Uterus (tissue), 4 donors: ENCODE measurements around the gene ANKLE1. TPM values are rescaled to one million over a fixed set of nuclear protein-coding genes. Genes with fewer than 3 reads are reported as not detected.

Experiments used
- DNase-seq, 2 donors: peaks; one replicate each; pipeline ENCODE4 v3.0.0-alpha.2; 2019 to 2020
- H3K27ac ChIP-seq, 2 donors: fragments of 200-600 bp; sonication (generic); 1 replicate in 1 of 2; 2 replicates in 1 of 2; pipeline ENCODE4 v1.5.1; 2016 to 2018
- H3K27me3 ChIP-seq, 2 donors: fragments of 200-600 bp; sonication (generic); one replicate each; pipeline ENCODE4 v1.5.1; 2018 to 2019; ENCODE audit warnings: control low read depth in 1 of 2
- H3K36me3 ChIP-seq, 2 donors: fragments of 200-600 bp; sonication (generic); one replicate each; pipeline ENCODE4 v1.5.1; 2019; ENCODE audit warnings: control low read depth in 1 of 2
- H3K4me1 ChIP-seq, 2 donors: fragments of 200-600 bp; sonication (generic); one replicate each; pipeline ENCODE4 v1.5.1; 2018 to 2019; ENCODE audit warnings: control low read depth in 1 of 2
- H3K4me3 ChIP-seq, 2 donors: fragments of 200-600 bp; sonication (generic); 1 replicate in 1 of 2; 2 replicates in 1 of 2; pipeline ENCODE4 v1.5.1; 2018 to 2019; ENCODE audit warnings: mild to moderate bottlenecking in 1 of 2
- H3K9me3 ChIP-seq, 2 donors: fragments of 200-600 bp; sonication (generic); one replicate each; pipeline ENCODE4 v1.5.1; 2019; ENCODE audit warnings: control low read depth in 1 of 2
- CTCF ChIP-seq, 4 experiments: fragments of 200-600 bp in 2 of 4; fragments of 450-650 bp in 2 of 4; sonication (generic) in 2 of 4; IDR thresholded peaks; one replicate each; pipeline ENCODE4 v1.5.1; 2016 to 2019; ENCODE audit warnings: antibody characterized with exemption in 4 of 4, mild to moderate bottlenecking in 2 of 4, moderate library complexity in 1 of 4
- POLR2A ChIP-seq, 2 donors: fragments of 450-650 bp; IDR thresholded peaks; one replicate each; pipeline ENCODE4 v1.6.1; 2016; ENCODE audit warnings: antibody characterized with exemption in 2 of 2, mild to moderate bottlenecking in 1 of 2, moderate library complexity in 1 of 2
- intact Hi-C: fragments of 100-400 bp; cut with DNase I; formaldehyde crosslinking; loops from one replicate; pipeline ENCODE4 v1.15.1; 2023; ENCODE audit warnings: low total_unique reads
- total RNA-seq, 4 donors: library from RNA; depleted of rRNA in 3 of 4; stranded (reverse); fragments of >200 nt in 3 of 4; gene quantifications; one replicate each; pipeline versions ENCODE4 v1.1.0 to v1.2.4, GENCODE V29; 2014 to 2023
- donor health status: DM: yes; HTN: yes; CAD: no.

ANKLE1 gene
- total RNA-seq, 4 donors from 2014 or later = 1.6 to 2.4 TPM; not detected in 2

- peak overlapping the region; percentile 6 to 44 for H3K4me3 ChIP-seq
- no peak for DNase-seq
- H3K9me3 ChIP-seq = no peaks in the 10 kb centered on the region
- peak overlapping the region; percentile 51 to 81 for H3K27ac ChIP-seq
- intact Hi-C loops = no loop called here
- H3K4me1 ChIP-seq = peaks cover 5 to 13% of the 10 kb centered on the region in 2 donors
- TF ChIP-seq POLR2A (IDR thresholded peaks at IDR 0.05) (no peak), CTCF (IDR thresholded peaks at IDR 0.05) (no peak)
- H3K27me3 ChIP-seq = no peaks in the 10 kb centered on the region
- no peaks in the 10 kb centered on the region for H3K36me3 ChIP-seq
Measured at GRCh38 chr19:17235971-17236777, 45.5 kb upstream of the ANKLE1 start.

DNA sequence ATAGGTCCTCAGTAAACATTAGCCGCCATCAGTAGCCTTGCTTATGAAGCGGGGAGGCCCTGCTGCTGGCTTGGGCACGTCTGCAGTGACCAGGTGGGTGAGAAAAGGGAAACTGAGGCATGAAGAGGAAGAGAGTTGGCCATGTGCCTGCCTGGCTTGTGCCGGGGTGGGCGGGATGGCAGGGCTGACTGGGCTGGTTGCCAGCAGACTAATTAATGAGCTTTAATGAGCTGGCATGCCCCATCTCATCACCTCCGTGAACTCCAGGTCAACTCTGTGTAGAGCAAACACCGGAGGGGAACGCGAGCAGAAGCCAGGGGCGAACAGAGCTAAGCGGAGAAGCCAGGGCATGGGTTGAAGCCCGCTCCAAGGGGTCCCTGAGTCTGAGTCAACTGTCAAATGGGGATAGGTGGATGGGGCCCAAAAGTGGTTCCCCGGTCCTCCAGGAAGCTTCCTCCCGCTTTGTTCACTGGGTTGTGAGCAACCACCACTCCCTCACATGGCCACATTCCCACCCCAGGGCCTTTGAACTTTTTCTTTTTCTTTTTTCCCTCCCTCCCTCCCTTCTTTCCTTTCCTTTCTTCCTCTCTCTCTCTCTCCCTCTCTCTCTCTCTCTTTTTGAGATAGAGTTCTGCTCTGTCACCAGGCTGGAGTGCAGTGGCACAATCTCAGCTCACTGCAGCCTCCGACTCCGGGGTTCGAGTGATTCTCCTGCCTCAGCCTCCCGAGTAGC, 44.7 kb upstream of the ANKLE1 start:
- no peaks in the 10 kb centered on the region for H3K9me3 ChIP-seq
- no peak overlapping the region for H3K4me3 ChIP-seq
- H3K27ac ChIP-seq = peak overlapping the region; percentile 51 to 81
- no peaks in the 10 kb centered on the region for H3K36me3 ChIP-seq
- peaks cover 5 to 13% of the 10 kb centered on the region in 2 donors for H3K4me1 ChIP-seq
- intact Hi-C loops = no loop called here
- no peaks in the 10 kb centered on the region for H3K27me3 ChIP-seq
- no peak for TF ChIP-seq CTCF (IDR thresholded peaks at IDR 0.05)
- no peak for TF ChIP-seq POLR2A (IDR thresholded peaks at IDR 0.05)
- no peak for DNase-seq

DNA sequence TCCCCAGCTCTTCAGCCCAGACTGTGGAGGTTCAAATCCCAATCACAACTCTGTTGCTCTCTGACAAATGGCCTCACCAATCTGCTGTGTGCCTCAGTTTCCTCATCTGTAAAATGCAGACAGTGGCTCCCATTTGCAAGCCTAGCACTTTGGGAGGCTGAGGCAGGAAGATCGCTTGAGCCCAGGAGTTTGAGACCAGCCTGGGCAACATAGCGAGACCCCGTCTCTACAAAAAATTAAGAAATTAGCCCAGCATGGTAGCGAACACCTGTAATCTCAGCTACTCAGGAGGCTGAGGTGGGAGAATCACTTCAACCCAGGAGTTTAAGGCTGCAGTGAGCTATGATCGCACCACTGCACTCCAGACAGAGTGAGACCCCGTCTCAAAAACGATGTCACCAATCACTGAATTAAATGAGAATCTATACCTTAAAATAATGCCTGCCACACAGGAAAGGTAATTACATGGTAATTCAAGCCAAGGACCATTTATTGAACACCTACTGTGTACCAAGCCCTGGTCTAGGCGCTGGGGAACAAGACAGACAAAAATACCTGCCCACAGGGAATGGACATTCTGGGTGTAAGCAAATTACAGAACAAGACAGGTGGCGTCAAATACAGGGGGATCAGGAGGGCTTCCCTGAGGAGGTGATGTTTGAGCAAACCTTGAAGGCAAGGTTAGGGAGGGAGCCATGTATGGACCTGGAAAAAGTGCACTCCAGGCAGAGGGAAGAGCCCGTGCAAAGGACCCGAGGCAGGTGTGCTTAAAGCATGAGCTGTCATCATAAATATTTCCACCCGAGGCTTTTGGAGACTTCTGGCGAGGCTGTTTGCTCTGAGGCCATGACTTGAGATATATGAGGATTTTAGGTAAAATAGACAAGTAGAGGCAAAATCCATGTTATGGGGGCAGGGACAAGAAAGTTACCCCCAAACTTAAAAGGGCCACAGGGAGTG, 43.7 kb upstream of the ANKLE1 start:
- H3K27ac ChIP-seq = no peak overlapping the region
- peaks cover 5 to 20% of the 10 kb centered on the region in 2 donors for H3K4me1 ChIP-seq
- H3K9me3 ChIP-seq = no peaks in the 10 kb centered on the region
- no peak for DNase-seq
- H3K27me3 ChIP-seq = no peaks in the 10 kb centered on the region
- TF ChIP-seq POLR2A (IDR thresholded peaks at IDR 0.05) = no peak
- no peak overlapping the region for H3K4me3 ChIP-seq
- H3K36me3 ChIP-seq = no peaks in the 10 kb centered on the region
- intact Hi-C loops = no loop called here

- no peak for DNase-seq
Measured at GRCh38 chr19:17240062-17240752, 41.5 kb upstream of the ANKLE1 start.

More at GRCh38 chr19:17240062-17240752, 41.5 kb upstream of the ANKLE1 start:
- H3K27me3 ChIP-seq = no peaks in the 10 kb centered on the region
- no peaks in the 10 kb centered on the region for H3K9me3 ChIP-seq
- H3K36me3 ChIP-seq = no peaks in the 10 kb centered on the region
- no peak overlapping the region for H3K4me3 ChIP-seq
- H3K4me1 ChIP-seq = peaks cover 5 to 15% of the 10 kb centered on the region in 2 donors
- TF ChIP-seq CTCF (IDR thresholded peaks at IDR 0.05) (no peak), POLR2A (IDR thresholded peaks at IDR 0.05) (no peak)
- intact Hi-C loops = no loop called here
- H3K27ac ChIP-seq = no peak overlapping the region
